HG03342 (cell line): Measurements from ENCODE around the gene C3orf18.

Source experiments
- ATAC-seq: cut with Tn5 transposase; IDR thresholded peaks from one replicate; pipeline ENCODE4 v1.9.1; 2021; ENCODE audit warnings: mild to moderate bottlenecking, moderate library complexity; ENCODE audit not compliant: unreplicated experiment

The C3orf18 gene

GRCh38 chr3:50581459-50581842 is 13.9 kb upstream of the C3orf18 start:
- ATAC-seq, result no peak

DNA sequence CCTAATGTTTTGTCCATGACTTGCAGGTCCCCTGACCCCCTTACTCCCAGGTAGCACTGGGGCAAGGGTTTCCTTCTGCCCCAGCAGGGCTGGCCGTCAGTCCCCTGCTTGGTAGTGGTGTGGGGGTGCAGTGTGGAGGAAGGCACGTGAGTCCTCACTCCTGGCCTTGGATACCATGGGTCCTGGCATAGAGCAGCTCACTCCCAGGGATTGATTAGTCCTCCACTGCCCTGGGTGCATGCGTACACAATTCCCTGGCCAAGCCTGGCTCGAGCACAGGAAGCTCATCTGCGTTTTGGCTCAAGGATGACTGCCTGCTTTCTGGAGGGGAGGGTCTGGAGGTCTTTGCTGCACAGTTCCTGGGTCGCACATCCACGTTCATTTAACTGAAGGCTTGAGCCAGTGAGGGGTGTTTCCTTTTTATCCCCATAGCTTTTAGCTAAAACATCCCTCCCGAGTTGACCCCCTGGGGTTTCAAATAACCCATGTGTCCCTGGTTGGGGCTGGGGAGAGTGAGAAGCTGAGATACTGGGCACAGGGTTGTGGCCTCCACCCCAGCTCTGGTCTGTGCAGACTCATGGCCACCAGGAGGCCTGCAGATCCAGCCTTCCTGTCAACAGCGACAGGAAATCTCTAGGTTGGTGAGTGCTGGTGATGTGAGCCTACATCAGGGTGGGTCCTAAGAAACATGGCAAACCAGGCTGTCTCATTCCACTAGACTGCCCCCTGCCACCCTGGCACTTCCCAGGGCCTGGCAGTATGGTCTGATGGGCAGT is 13.3 kb upstream of the C3orf18 start:
- ATAC-seq, result no peak

DNA sequence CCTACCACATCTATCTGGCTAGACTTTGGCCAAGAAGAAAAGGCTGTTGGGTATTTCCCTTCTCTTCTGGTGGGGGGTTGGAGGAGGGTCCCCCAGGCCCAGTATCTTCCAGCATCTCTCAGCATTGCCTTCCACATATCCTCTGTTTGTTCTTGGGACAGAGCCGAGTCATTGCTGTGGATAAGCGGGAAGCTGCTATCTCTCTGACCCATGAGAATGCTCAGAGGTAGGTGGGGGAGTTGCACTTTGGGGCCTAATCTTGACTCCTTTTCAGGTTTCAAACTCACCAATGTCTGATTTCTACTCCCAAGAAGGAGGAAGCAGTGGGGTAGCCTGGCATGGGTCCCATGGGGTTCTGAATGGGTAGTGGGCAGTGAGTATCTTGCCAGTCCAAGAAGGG is 9.8 kb upstream of the C3orf18 start:
- ATAC-seq, result no peak

DNA sequence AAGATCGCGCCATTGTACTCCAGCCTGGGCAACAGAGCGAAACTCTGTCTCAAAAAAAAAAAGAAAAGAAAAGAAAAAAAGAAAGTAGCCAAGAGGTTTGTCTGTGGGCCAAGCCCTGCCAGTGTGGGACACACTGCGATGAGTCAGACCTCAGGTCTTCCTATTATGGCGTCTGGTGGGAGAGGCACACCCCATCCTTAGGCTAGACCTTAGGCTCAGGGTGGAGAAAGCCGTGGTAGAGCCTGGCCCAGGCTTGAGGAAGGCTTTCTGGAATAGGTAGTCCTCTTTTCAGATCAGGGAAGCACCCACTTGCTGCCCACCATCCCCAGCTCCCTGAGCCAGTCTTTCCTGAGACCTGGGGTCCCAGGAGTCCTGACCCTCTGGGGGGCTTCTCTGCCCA is 7.8 kb upstream of the C3orf18 start:
- no peak for ATAC-seq

GRCh38 chr3:50574444-50574831 is 6.9 kb upstream of the C3orf18 start:
- no peak for ATAC-seq

- no peak for ATAC-seq
Observed at GRCh38 chr3:50573566-50574443, 6.3 kb upstream of the C3orf18 start.

DNA sequence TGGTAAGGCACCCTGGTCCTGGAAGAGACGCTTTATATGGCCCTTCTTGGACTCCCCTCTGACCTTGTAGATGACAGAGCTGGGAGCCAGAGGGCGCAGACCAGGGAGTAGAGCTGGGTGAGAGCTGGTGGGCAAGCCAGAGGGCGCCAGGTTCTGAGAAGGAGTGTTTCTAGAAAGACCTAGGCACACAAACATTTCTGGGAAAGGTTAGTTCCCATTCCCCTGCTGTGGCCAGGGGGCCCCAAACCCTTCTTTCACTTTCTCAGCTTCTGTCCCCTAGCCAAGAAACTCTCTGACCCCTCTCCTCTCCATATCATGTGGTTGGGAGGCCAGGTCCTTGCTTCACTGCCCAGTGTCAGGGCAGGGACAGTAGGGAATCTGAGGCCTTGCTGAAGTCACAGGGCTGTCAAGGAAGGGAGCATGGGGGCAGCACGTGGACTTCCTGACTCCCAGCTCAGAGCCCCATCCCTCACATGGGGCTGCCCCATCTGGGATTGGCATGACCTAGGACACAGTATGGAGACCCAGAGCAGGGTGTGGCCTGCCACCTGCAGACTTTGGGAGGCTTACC is 5.3 kb upstream of the C3orf18 start:
- ATAC-seq, result no peak

- ATAC-seq, result no peak
Observed at GRCh38 chr3:50572158-50572557, 4.6 kb upstream of the C3orf18 start.

DNA sequence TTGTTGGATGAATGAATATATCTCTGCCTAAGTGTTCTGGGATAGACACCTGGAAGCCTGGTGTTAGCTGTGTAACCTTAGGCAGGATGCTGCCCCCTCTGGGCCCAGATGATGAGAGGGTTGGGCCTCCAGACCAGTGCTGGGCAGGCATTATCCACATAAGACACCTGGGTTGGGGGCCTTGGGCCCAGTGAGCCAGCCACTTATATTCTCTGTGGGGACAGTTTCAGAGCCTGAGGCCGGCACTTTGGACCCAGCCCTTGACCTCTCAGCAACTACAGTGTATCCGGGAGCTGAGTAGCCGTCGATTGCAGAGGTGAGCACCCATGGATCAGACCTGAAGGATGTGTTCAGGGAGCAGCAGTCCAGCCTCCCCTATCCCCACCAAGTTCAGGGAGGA is 3.9 kb upstream of the C3orf18 start:
- no peak for ATAC-seq

DNA sequence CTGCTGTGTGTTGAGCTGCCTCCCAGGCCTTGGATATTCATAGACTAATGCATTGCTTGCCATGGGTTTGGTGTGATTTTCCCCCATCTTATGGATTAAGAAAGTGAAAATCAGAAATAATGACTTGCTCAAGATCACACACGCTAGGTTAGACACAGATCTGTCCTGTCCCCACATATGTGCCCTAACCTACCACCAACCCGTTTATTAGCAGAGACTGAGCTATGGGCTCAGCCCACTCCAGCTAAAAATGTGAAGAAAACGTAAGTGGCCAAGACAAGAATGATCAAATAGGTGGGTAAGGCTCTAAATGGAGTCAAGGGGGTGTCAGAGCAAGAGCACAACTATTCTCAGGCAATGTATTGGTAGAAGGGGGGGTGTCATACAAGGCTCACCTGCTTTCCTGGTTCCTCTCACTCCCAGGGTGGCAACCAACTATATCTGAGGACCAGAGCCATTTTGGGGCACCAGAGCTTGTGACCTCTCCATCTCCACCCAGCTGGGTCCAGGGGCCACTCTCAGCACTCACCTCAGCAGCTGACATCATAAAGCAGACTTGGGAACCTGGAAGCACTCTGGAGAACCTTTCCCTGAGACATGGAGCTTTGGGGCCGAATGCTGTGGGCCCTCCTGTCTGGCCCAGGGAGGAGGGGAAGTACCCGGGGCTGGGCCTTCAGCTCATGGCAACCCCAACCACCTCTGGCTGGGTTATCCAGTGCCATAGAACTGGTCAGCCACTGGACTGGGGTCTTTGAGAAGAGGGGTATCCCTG is 3.1 kb upstream of the C3orf18 start:
- ATAC-seq, result no peak

GRCh38 chr3:50568947-50569749 is 1.6 kb upstream of the C3orf18 start, which contains the start of gene HEMK1:
Gene HEMK1 (plus strand): TSS chr3:50569522. CDS start chr3:50571105, 1,583 bp downstream.
- ATAC-seq, result peak; percentile 65

DNA sequence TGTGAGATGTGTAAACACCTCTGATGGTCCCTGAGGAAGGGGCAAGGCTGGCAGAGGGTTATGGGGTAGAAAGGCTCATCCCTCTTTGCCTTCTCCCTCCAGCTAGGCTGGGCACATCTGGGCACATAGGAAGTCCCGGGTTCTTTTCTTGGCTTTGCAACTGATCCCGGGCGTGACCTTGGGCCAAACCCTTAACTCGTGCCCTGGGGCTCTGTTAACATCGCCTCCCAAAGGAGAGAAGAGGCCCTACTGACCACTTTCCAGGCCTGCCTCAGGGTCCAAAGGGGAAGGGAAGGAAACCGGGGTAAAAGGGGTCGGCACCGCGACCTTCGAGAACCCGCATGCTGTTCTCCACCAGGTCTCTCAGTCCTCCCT is 549 bp downstream of the C3orf18 start:
- ATAC-seq, result no peak

GRCh38 chr3:50564321-50564720 is 3.2 kb downstream of the C3orf18 start:
- ATAC-seq, result no peak

DNA sequence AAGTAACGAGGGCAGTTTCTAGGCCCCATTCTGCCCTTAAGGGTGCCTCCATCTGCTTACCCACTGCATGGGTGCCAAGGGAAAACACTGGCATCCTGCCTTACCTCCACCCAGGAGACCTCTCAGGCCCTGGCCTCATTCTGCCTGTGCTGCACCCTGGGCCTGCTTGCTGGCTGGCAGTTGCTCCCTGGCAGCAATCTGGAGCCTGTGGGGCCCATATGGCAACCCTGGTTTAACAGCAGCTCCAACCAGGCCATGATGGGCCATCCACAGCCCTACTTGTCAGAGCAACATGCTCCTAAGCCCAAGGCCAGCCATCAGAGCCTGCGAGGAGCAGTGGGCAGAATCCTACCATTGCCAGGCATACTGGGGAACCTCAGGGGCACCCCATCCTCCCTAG is 3.7 kb downstream of the C3orf18 start:
- ATAC-seq, result no peak

DNA sequence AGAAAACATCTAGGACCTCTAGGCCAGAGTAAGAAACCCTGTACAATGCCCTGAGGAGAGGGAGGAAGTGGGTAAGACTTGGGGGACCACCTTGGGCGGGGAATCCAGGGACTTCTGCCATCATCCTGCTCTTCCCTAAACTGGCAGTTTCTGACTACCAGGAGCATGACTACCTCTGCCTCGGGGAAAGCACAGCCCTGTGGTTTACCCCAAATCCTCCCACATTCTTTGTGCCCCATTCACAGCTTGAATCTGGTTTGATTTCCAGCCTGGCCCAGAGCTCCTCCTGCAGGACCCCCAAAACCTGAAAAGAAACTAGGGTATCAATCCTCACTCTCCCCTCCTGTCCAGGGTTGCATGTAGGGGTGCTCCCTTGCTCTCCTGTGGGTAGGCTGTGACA is 4.7 kb downstream of the C3orf18 start:
- ATAC-seq, result no peak

DNA sequence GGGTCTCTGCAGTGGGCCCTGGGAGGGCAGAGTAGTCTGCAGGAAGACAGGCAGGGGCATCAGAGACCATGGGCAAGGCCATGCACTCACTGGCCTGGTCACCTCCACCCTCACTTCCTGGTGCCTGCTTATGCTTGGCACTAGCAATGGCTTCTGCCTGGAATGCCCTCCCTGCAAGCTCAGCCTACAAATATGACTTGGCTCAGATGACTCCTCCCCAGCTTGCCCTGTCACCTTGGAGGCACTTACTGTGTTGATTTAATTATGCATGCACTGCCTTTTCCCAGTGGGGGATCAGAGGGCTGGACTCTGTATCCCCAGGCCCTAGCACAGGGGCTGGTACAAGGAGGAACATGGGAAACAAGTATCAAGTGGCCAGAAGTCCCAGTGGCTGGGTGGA is 7.8 kb downstream of the C3orf18 start:
- ATAC-seq, result no peak

GRCh38 chr3:50557915-50558314 is 9.6 kb downstream of the C3orf18 start:
- no peak for ATAC-seq

GRCh38 chr3:50557106-50557505 is 10.4 kb downstream of the C3orf18 start:
- no peak for ATAC-seq

GRCh38 chr3:50554553-50554952 is 13.0 kb downstream of the C3orf18 start:
- ATAC-seq, result no peak

DNA sequence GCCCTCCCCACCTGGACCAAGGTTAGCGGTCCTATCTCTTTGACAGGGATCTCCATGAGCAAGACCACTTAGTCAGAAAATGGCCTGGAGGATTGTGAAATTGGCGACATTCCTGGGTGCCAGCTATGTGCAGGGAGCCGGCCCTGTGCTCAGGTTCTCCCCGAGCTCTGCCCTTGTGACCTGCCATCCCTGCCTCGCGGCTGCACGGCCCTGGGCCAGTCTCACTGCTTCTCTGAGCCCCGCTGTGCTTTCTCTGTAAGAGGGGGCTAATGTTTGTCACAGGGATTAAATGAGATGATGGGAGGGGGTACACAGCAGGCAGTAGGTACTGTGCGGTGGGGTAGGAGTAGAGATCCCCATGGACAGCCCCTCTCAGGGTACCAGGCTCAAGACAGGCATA is 14.9 kb downstream of the C3orf18 start:
- ATAC-seq, result no peak
